ENCODE data around the gene CCR3.

Gene CCR3

GRCh38 chr3:46304739-46305138 lies 62.5 kb downstream of the CCR3 start:
- Histone ChIP-seq H2AFZ (no peak overlapping the region), H3K9ac (no peak overlapping the region), H3K4me2 (ENCODE audit: low read length) (no peak overlapping the region), H3K79me2 (no peaks in the 10 kb centered on the region), H3K4me3 (ENCODE audit: low read depth, low read length) (no peak overlapping the region), H3K9me3 (ENCODE audit: control insufficient read depth, low read length) (no peaks in the 10 kb centered on the region), H3K4me1 (no peaks in the 10 kb centered on the region), H3K27ac (no peak overlapping the region), H3K27me3 (ENCODE audit: control insufficient read depth, insufficient read depth, low read length) (no peaks in the 10 kb centered on the region), H3K36me3 (ENCODE audit: control insufficient read depth, insufficient read depth, low read length) (no peaks in the 10 kb centered on the region)
- TF ChIP-seq CTCF (IDR thresholded peaks at IDR 0.05) = no peak

GRCh38 chr3:46312991-46313390 lies 70.7 kb downstream of the CCR3 start:
- Histone ChIP-seq H3K27ac (no peak overlapping the region), H3K4me2 (ENCODE audit: low read length) (no peak overlapping the region), H3K9me3 (ENCODE audit: control insufficient read depth, low read length) (no peaks in the 10 kb centered on the region), H3K79me2 (no peaks in the 10 kb centered on the region), H3K4me3 (ENCODE audit: low read depth, low read length) (no peak overlapping the region), H3K36me3 (ENCODE audit: control insufficient read depth, insufficient read depth, low read length) (no peaks in the 10 kb centered on the region), H2AFZ (no peak overlapping the region), H3K9ac (no peak overlapping the region), H3K4me1 (no peaks in the 10 kb centered on the region), H3K27me3 (ENCODE audit: control insufficient read depth, insufficient read depth, low read length) (no peaks in the 10 kb centered on the region)
- no peak for TF ChIP-seq CTCF (IDR thresholded peaks at IDR 0.05)

GRCh38 chr3:46314517-46314916 lies 72.3 kb downstream of the CCR3 start:
- Histone ChIP-seq H3K27ac (no peak overlapping the region), H3K4me1 (no peaks in the 10 kb centered on the region), H3K36me3 (ENCODE audit: control insufficient read depth, insufficient read depth, low read length) (no peaks in the 10 kb centered on the region), H3K4me2 (ENCODE audit: low read length) (no peak overlapping the region), H3K79me2 (no peaks in the 10 kb centered on the region), H3K27me3 (ENCODE audit: control insufficient read depth, insufficient read depth, low read length) (no peaks in the 10 kb centered on the region), H3K4me3 (ENCODE audit: low read depth, low read length) (no peak overlapping the region), H3K9me3 (ENCODE audit: control insufficient read depth, low read length) (no peaks in the 10 kb centered on the region), H2AFZ (no peak overlapping the region), H3K9ac (no peak overlapping the region)
- no peak for TF ChIP-seq CTCF (IDR thresholded peaks at IDR 0.05)

GRCh38 chr3:46316206-46316605 lies 73.9 kb downstream of the CCR3 start:
- no peak for TF ChIP-seq CTCF (IDR thresholded peaks at IDR 0.05)
- no peaks in the 10 kb centered on the region for H3K79me2 ChIP-seq

More at GRCh38 chr3:46316206-46316605, 73.9 kb downstream of the CCR3 start:
- no peak overlapping the region for H2AFZ ChIP-seq
- no peaks in the 10 kb centered on the region for H3K27me3 ChIP-seq (ENCODE audit: control insufficient read depth, insufficient read depth, low read length)
- H3K9ac ChIP-seq = no peak overlapping the region
- H3K4me2 ChIP-seq (ENCODE audit: low read length) = no peak overlapping the region
- no peak overlapping the region for H3K4me3 ChIP-seq (ENCODE audit: low read depth, low read length)
- H3K27ac ChIP-seq = no peak overlapping the region
- no peaks in the 10 kb centered on the region for H3K9me3 ChIP-seq (ENCODE audit: control insufficient read depth, low read length)
- no peaks in the 10 kb centered on the region for H3K4me1 ChIP-seq
- H3K36me3 ChIP-seq (ENCODE audit: control insufficient read depth, insufficient read depth, low read length) = no peaks in the 10 kb centered on the region
